ENCODE results near the gene TRAPPC3. TPM values are rescaled to one million over a fixed set of nuclear protein-coding genes. Genes with fewer than 3 reads are reported as not detected.

The TRAPPC3 gene
- total RNA-seq, 4 donors from 2014 or later: 54.6 to 165 (median 105) TPM

- H3K27me3 ChIP-seq: no peaks in the 10 kb centered on the region
- in situ Hi-C loops (cut with MboI; ENCODE audit: low pct_ligation_motif_present in 1 of 4, low pct_unique_long_range_greater_than_20kb in 1 of 4, low sequenced_read_pairs in 3 of 4) (loop anchor here in 1 of 4 donors (10.0 kb wide), 1 partner anchor 93 kb away; no protein-coding TSS in a partner anchor), intact Hi-C loops (cut with DNase I; ENCODE audit: low total_unique reads) (no loop called here)
- H3K9me3 ChIP-seq: no peaks in the 10 kb centered on the region
- no peak for TF ChIP-seq EP300 (IDR thresholded peaks at IDR 0.05; ENCODE audit: low read depth)
- TF ChIP-seq POLR2A (IDR thresholded peaks at IDR 0.05): no peak
- no peak overlapping the region for H3K4me3 ChIP-seq
- H3K36me3 ChIP-seq: peaks cover 0 to 28% (median 9%) of the 10 kb centered on the region in 4 donors
- no peak overlapping the region for H3K27ac ChIP-seq
- 95% methylated on average over 13 of the region's 13 CpGs; no CpG with 5 or more reads in 1 of the 2 donors for WGBS, 2 donors (ENCODE audit: low coverage in 1 of 2)
- peaks cover 10 to 25% (median 16%) of the 10 kb centered on the region in 4 donors for H3K4me1 ChIP-seq
- no peak for DNase-seq
Observed at GRCh38 chr1:36091698-36092097, 57.6 kb downstream of the TRAPPC3 start.

GRCh38 chr1:36091141-36091540, 58.1 kb downstream of the TRAPPC3 start:
- H3K27me3 ChIP-seq: no peaks in the 10 kb centered on the region
- WGBS, 2 donors (ENCODE audit: low coverage in 1 of 2): 86 to 100% methylated on average over 1 to 4 of the region's 4 CpGs
- peaks cover 10 to 25% (median 16%) of the 10 kb centered on the region in 4 donors for H3K4me1 ChIP-seq
- H3K36me3 ChIP-seq: peaks cover 0 to 28% (median 9%) of the 10 kb centered on the region in 4 donors
- intact Hi-C loops (cut with DNase I; ENCODE audit: low total_unique reads): no loop called here
- no peak for DNase-seq
- H3K9me3 ChIP-seq: no peaks in the 10 kb centered on the region
- no peak for TF ChIP-seq POLR2AphosphoS5 (IDR thresholded peaks at IDR 0.05)
- no peak for TF ChIP-seq EP300 (IDR thresholded peaks at IDR 0.05; ENCODE audit: low read depth)
- no peak for TF ChIP-seq POLR2A (IDR thresholded peaks at IDR 0.05)
- no peak for TF ChIP-seq CTCF (IDR thresholded peaks at IDR 0.05)
- in situ Hi-C loops (cut with MboI; ENCODE audit: low pct_ligation_motif_present in 1 of 4, low pct_unique_long_range_greater_than_20kb in 1 of 4, low sequenced_read_pairs in 3 of 4): loop anchor here in 1 of 4 donors (10.0 kb wide), 1 partner anchor 94 kb away; no protein-coding TSS in a partner anchor
- no peak overlapping the region for H3K4me3 ChIP-seq
- no peak overlapping the region for H3K27ac ChIP-seq

- Histone ChIP-seq H3K4me1 (peaks cover 10 to 27% (median 16%) of the 10 kb centered on the region in 4 donors), H3K36me3 (peaks cover 0 to 21% (median 9%) of the 10 kb centered on the region in 4 donors), H3K27ac (peak overlapping the region; percentile 86 to 93 (median 89)), H3K4me3 (peak overlapping the region; percentile 72 to 89 (median 80)), H3K9me3 (no peaks in the 10 kb centered on the region), H3K27me3 (peaks cover 3% of the 10 kb centered on the region)
- WGBS, 2 donors (ENCODE audit: low coverage in 1 of 2): 5 to 16% methylated on average over 6 to 32 of the region's 32 CpGs
- DNase-seq: peak; percentile 27
- in situ Hi-C loops (cut with MboI; ENCODE audit: low pct_ligation_motif_present in 1 of 4, low pct_unique_long_range_greater_than_20kb in 1 of 4, low sequenced_read_pairs in 3 of 4): loop anchor here in 1 of 4 donors (10.0 kb wide), 1 partner anchor 95 kb away; no protein-coding TSS in a partner anchor
- intact Hi-C loops (cut with DNase I; ENCODE audit: low total_unique reads): no loop called here
- TF ChIP-seq CTCF (IDR thresholded peaks at IDR 0.05) (no peak), POLR2A (IDR thresholded peaks at IDR 0.05) (no peak), EP300 (IDR thresholded peaks at IDR 0.05; ENCODE audit: low read depth) (no peak), POLR2AphosphoS5 (IDR thresholded peaks at IDR 0.05) (no peak)
Observed at GRCh38 chr1:36089393-36090121, 59.7 kb downstream of the TRAPPC3 start.

DNA sequence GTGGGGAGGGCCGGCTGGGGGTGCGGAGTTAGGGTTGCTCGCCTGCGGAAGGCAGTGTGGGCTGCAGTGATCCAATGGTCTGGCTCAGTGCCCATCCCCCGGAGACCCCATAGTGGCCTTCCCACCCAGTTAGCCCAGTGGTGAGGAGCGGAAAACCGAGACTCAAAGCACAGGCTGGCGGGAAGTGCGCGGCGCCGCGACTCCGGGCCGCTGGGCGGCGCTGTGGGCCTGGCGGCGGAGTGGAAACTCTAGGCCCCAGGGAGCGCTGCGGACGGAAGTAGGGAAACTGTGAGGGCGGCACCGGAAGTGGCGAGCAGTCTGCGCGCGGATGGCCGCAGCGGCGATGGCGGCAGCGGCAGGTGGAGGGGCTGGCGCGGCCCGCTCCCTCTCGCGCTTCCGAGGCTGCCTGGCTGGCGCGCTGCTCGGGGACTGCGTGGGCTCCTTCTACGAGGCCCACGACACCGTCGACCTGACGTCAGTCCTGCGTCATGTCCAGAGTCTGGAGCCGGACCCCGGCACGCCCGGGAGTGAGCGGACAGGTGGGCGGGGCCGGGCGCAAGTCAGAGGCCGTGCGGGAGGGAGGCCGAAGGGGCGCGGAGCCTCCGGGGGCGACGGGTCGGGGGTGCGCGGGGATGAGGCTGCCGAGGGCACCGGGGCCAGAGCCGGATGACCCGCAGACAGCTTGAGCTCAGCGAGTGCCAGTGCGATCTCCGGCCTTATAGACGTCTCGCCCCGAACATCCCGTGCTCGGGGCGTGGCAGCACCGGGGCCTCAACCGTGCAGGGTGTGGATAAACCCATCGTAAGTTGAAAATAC, 60.5 kb downstream of the TRAPPC3 start, which contains the start of gene ADPRS:
Gene ADPRS (plus strand): TSS at position 316 of the 816 bp plus-strand sequence. CDS start 13 bp downstream, at position 329.
- in situ Hi-C loops (cut with MboI; ENCODE audit: low pct_ligation_motif_present in 1 of 4, low pct_unique_long_range_greater_than_20kb in 1 of 4, low sequenced_read_pairs in 3 of 4): no loop called here
- Histone ChIP-seq H3K36me3 (peaks cover 0 to 18% (median 6%) of the 10 kb centered on the region in 4 donors), H3K4me1 (peaks cover 10 to 35% (median 21%) of the 10 kb centered on the region in 4 donors), H3K27ac (peak within 1 kb of the TSS; percentile 86 to 93 (median 89)), H3K4me3 (peak within 1 kb of the TSS; percentile 72 to 89 (median 80)), H3K9me3 (no peaks in the 10 kb centered on the region), H3K27me3 (peaks cover 11% of the 10 kb centered on the region)
- intact Hi-C loops (cut with DNase I; ENCODE audit: low total_unique reads): no loop called here
- peak; percentile 90 for DNase-seq
- WGBS, 2 donors (ENCODE audit: low coverage in 1 of 2): 1% methylated on average over 43 of the region's 84 CpGs; no CpG with 5 or more reads in 1 of the 2 donors
- peak; percentile 93 to 98 (median 98) for TF ChIP-seq POLR2AphosphoS5 (IDR thresholded peaks at IDR 0.05)
- peak; percentile 97 to 99 (median 99) for TF ChIP-seq CTCF (IDR thresholded peaks at IDR 0.05)
- peak; percentile 95 for TF ChIP-seq POLR2A (IDR thresholded peaks at IDR 0.05)
- peak; percentile 29 for TF ChIP-seq EP300 (IDR thresholded peaks at IDR 0.05; ENCODE audit: low read depth)

All from transverse colon (tissue), 4 donors.